Loucy (cell line): ENCODE results near the gene PVALB.

Experiments
- H2AFZ ChIP-seq: fragments of 200-600 bp; sonication (generic); 2 replicates; pipeline ENCODE4 v1.6.0; 2016; ENCODE audit warnings: antibody characterized with exemption, mild to moderate bottlenecking, low read length, moderate library complexity
- H3F3A ChIP-seq: fragments of 200-600 bp; 2 replicates; pipeline ENCODE4 v1.6.0; 2016; ENCODE audit warnings: antibody characterized with exemption, low read depth, mild to moderate bottlenecking
- H3K27me3 ChIP-seq: fragments of 200-600 bp; sonication (generic); 2 replicates; pipeline ENCODE4 v1.6.1; 2014; ENCODE audit warnings: low read length, mild to moderate bottlenecking; ENCODE audit not compliant: insufficient read depth, poor library complexity, severe bottlenecking
- H3K36me3 ChIP-seq: fragments of 200-600 bp; sonication (generic); 2 replicates; pipeline ENCODE4 v1.6.1; 2016; ENCODE audit warnings: low read length; ENCODE audit not compliant: insufficient read depth
- H3K4me1 ChIP-seq: fragments of 200-600 bp; sonication (generic); 2 replicates; pipeline ENCODE4 v1.5.1; 2014; ENCODE audit warnings: low read length, mild to moderate bottlenecking; ENCODE audit not compliant: insufficient read depth, poor library complexity, severe bottlenecking
- H3K4me2 ChIP-seq: fragments of 200-600 bp; sonication (generic); 2 replicates; pipeline ENCODE4 v1.6.0; 2014; ENCODE audit warnings: antibody characterized with exemption, low read length, low read depth, mild to moderate bottlenecking; ENCODE audit not compliant: poor library complexity, severe bottlenecking
- H3K4me3 ChIP-seq: fragments of 200-600 bp; sonication (generic); 2 replicates; pipeline ENCODE4 v1.5.1; 2014; ENCODE audit warnings: low read length, mild to moderate bottlenecking, mixed read lengths; ENCODE audit not compliant: poor library complexity, severe bottlenecking
- H3K79me2 ChIP-seq: fragments of 200-600 bp; sonication (generic); 2 replicates; pipeline ENCODE4 v1.6.1; 2014; ENCODE audit warnings: low read length; ENCODE audit not compliant: insufficient read depth
- H3K9ac ChIP-seq: fragments of 200-600 bp; sonication (generic); 2 replicates; pipeline ENCODE4 v1.6.0; 2014; ENCODE audit warnings: mild to moderate bottlenecking, low read depth, low read length, moderate library complexity; ENCODE audit not compliant: poor library complexity, severe bottlenecking
- H3K9me2 ChIP-seq: fragments of 200-600 bp; sonication (generic); replicated peaks from 2 replicates; pipeline ENCODE4 v1.6.1; 2016; ENCODE audit warnings: low read depth, low read length, mixed read lengths
- H3K9me3 ChIP-seq: fragments of 200-600 bp; sonication (generic); 2 replicates; pipeline ENCODE4 v1.6.1; 2014; ENCODE audit warnings: mild to moderate bottlenecking, antibody characterized with exemption, low read length, low read depth; ENCODE audit not compliant: insufficient read depth
- H4K20me1 ChIP-seq: fragments of 200-600 bp; sonication (generic); 2 replicates; pipeline ENCODE4 v1.6.0; 2014; ENCODE audit warnings: antibody characterized with exemption, low read length, mild to moderate bottlenecking; ENCODE audit not compliant: insufficient read depth, poor library complexity, severe bottlenecking
- EZH2phosphoT487 ChIP-seq: fragments of 200-600 bp; IDR thresholded peaks from 2 replicates; pipeline ENCODE4 v1.6.1; 2018; ENCODE audit warnings: antibody characterized with exemption, mild to moderate bottlenecking, moderate library complexity, borderline replicate concordance
- TF ChIP-seq, protein P1 (sequence below): fragments of 200-600 bp; sonication (generic); conservative IDR thresholded peaks from 2 replicates; pipeline ENCODE4 v1.5.1; 2014; ENCODE audit warnings: mild to moderate bottlenecking, antibody characterized with exemption, low read length

Gene PVALB

DNA sequence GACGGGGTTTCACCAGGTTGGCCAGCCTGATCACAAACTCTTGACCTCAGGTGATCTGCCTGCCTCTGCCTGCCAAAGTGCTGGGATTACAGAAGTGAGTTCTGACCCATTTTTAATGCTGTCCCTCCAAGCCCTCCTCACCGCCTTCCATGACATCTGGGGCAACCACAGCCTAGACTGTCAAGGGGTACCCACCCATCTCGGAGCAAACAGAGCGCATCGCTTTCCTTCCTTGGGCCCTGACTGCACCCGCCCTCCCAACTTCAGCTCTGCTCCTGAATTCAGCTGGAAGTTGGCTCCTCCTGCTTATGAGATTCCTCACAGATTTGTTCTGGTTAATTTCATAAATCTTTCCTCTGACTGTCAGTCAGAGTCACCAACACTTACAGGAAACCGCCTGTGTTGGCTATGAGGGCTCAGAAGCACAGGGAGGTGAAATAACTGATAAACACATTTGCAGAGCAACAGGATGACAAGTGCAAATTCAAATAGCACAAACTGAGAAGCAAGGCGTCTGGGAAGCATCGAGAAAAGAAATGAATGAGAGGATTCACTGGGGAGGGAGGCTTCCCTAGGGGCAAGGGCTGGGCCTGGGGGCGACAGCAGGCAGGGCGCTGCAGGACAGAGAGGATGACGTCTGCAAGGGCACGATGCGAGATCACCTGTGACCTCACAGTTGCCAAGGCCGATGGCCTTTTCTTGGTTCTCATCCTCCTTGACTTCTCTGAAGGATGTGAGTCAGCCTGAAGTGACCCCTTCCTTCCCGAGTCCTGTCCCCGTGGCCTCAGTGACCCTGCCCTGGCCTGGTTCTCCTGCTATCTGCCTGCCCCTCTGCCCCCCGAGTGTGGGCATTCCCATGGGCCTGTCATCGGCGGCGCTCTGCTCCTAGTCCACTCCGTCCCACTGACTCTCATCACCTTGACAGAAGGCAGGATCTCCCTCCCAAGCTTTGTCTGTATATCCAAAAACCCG lies 47.0 kb downstream of the PVALB start:
- TF ChIP-seq, protein P1, sequence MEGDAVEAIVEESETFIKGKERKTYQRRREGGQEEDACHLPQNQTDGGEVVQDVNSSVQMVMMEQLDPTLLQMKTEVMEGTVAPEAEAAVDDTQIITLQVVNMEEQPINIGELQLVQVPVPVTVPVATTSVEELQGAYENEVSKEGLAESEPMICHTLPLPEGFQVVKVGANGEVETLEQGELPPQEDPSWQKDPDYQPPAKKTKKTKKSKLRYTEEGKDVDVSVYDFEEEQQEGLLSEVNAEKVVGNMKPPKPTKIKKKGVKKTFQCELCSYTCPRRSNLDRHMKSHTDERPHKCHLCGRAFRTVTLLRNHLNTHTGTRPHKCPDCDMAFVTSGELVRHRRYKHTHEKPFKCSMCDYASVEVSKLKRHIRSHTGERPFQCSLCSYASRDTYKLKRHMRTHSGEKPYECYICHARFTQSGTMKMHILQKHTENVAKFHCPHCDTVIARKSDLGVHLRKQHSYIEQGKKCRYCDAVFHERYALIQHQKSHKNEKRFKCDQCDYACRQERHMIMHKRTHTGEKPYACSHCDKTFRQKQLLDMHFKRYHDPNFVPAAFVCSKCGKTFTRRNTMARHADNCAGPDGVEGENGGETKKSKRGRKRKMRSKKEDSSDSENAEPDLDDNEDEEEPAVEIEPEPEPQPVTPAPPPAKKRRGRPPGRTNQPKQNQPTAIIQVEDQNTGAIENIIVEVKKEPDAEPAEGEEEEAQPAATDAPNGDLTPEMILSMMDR: no peak
- TF ChIP-seq EZH2phosphoT487: no peak
- Histone ChIP-seq H4K20me1 (no peaks in the 10 kb centered on the region), H3K27me3 (no peaks in the 10 kb centered on the region), H3K9ac (no peak overlapping the region), H3K36me3 (no peaks in the 10 kb centered on the region), H3F3A (no peaks in the 10 kb centered on the region), H3K9me3 (no peaks in the 10 kb centered on the region), H3K4me3 (no peak overlapping the region), H3K4me1 (peaks cover under 1% of the 10 kb centered on the region), H3K9me2 (no peaks in the 10 kb centered on the region), H2AFZ (no peak overlapping the region), H3K4me2 (no peak overlapping the region), H3K79me2 (no peaks in the 10 kb centered on the region)

DNA sequence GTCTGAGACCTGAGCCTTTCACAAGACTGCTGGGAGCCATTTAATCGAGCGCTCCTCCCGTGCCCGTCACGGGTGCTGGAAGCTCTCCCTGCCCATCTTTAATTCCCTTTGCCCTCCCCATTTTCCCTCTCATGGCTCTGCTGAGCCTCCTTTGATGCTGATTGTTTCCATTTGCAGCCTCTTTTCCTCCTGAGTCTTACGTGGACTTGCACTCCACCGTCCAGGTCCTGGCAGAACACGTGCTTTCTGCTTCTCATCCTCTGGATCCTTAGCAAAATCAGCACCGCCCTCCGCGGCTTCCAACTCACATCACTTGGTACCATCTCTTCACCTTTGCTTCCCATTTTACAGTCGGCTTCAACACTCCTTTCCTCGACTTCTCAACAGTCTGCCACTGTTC lies 48.2 kb downstream of the PVALB start:
- no peak overlapping the region for H3K4me2 ChIP-seq
- TF ChIP-seq, protein P1: no peak
- TF ChIP-seq EZH2phosphoT487: no peak
- H3K9me3 ChIP-seq: no peaks in the 10 kb centered on the region
- H3K4me1 ChIP-seq: no peaks in the 10 kb centered on the region
- no peaks in the 10 kb centered on the region for H3K36me3 ChIP-seq
- H3K4me3 ChIP-seq: no peak overlapping the region
- H2AFZ ChIP-seq: no peak overlapping the region
- no peak overlapping the region for H3K9ac ChIP-seq
- no peaks in the 10 kb centered on the region for H4K20me1 ChIP-seq
- no peaks in the 10 kb centered on the region for H3K79me2 ChIP-seq
- no peaks in the 10 kb centered on the region for H3F3A ChIP-seq
- no peaks in the 10 kb centered on the region for H3K27me3 ChIP-seq
- H3K9me2 ChIP-seq: no peaks in the 10 kb centered on the region

DNA sequence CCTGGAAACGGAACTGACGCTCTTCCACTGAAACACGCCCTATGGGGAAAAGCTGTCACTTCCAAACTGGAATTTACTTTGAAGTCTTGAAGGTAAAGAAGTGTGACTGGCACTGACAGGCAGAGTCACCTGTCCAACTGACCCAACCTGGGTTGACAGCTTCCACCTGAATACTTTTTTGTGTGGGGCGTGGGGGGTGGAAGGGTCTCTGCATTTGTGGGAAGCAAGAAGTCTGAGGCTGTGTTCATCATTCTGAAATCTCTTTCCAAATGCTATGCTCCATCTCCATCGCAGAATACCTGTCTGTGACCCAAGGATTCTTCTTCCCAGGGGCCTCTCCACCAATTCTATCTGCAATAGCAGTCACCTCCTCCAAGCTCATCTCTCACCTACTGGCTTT lies 48.7 kb downstream of the PVALB start:
- Histone ChIP-seq H3K4me1 (no peaks in the 10 kb centered on the region), H3K9me3 (no peaks in the 10 kb centered on the region), H3K36me3 (no peaks in the 10 kb centered on the region), H3K27me3 (no peaks in the 10 kb centered on the region), H3K4me3 (no peak overlapping the region), H3K4me2 (no peak overlapping the region), H3F3A (no peaks in the 10 kb centered on the region), H3K9me2 (no peaks in the 10 kb centered on the region), H3K79me2 (no peaks in the 10 kb centered on the region), H3K9ac (no peak overlapping the region), H2AFZ (no peak overlapping the region), H4K20me1 (no peaks in the 10 kb centered on the region)
- TF ChIP-seq EZH2phosphoT487: no peak
- TF ChIP-seq, protein P1: no peak
